ENCODE measurements around the gene OPRL1.

The OPRL1 gene

GRCh38 chr20:64080013-64080812 lies at the start of gene OPRL1:
Gene OPRL1 (plus strand): TSS chr20:64080082. CDS start chr20:64092721, 12,639 bp downstream.
- DNase-seq (ENCODE audit: low spot score) (no peak), FAIRE-seq (no peak)

- DNase-seq (ENCODE audit: low spot score) (no peak), FAIRE-seq (no peak)
Observed at GRCh38 chr20:64030371-64031134, 49.3 kb upstream of the OPRL1 start.

GRCh38 chr20:64031822-64032314 lies 48.0 kb upstream of the OPRL1 start:
- no peak for DNase-seq (ENCODE audit: low spot score)
- FAIRE-seq = no peak

GRCh38 chr20:64032706-64033624 lies 46.9 kb upstream of the OPRL1 start:
- FAIRE-seq = no peak
- no peak for DNase-seq (ENCODE audit: low spot score)

GRCh38 chr20:64033981-64034493 lies 45.8 kb upstream of the OPRL1 start:
- FAIRE-seq = no peak

GRCh38 chr20:64035066-64035932 lies 44.6 kb upstream of the OPRL1 start:
- FAIRE-seq (no peak), DNase-seq (ENCODE audit: low spot score) (no peak)

More at GRCh38 chr20:64033981-64034493, 45.8 kb upstream of the OPRL1 start:
- no peak for DNase-seq (ENCODE audit: low spot score)

- no peak for DNase-seq (ENCODE audit: low spot score)
- FAIRE-seq = no peak
Observed at GRCh38 chr20:64035933-64036345, 43.9 kb upstream of the OPRL1 start, which contains the start of gene C20orf204. Gene C20orf204 (plus strand): TSS chr20:64036182. CDS start chr20:64036324, 142 bp downstream.

- DNase-seq (ENCODE audit: low spot score) (no peak), FAIRE-seq (no peak)
Observed at GRCh38 chr20:64036346-64037198, 43.3 kb upstream of the OPRL1 start.

GRCh38 chr20:64037199-64037497 lies 42.7 kb upstream of the OPRL1 start:
- DNase-seq (ENCODE audit: low spot score) = no peak

GRCh38 chr20:64037498-64038213 lies 42.2 kb upstream of the OPRL1 start:
- no peak for DNase-seq (ENCODE audit: low spot score)
- no peak for FAIRE-seq

More at GRCh38 chr20:64037199-64037497, 42.7 kb upstream of the OPRL1 start:
- FAIRE-seq = no peak

- DNase-seq (ENCODE audit: low spot score) (no peak), FAIRE-seq (no peak)
Observed at GRCh38 chr20:64038224-64038564, 41.7 kb upstream of the OPRL1 start.

- FAIRE-seq (no peak), DNase-seq (ENCODE audit: low spot score) (peak; percentile 90)
Observed at GRCh38 chr20:64038565-64039292, 41.2 kb upstream of the OPRL1 start.

- no peak for FAIRE-seq
- DNase-seq (ENCODE audit: low spot score) = no peak
Observed at GRCh38 chr20:64039293-64040160, 40.4 kb upstream of the OPRL1 start.

- FAIRE-seq (no peak), DNase-seq (ENCODE audit: low spot score) (no peak)
Observed at GRCh38 chr20:64040231-64041039, 39.4 kb upstream of the OPRL1 start.

- no peak for DNase-seq (ENCODE audit: low spot score)
Observed at GRCh38 chr20:64041040-64041780, 38.7 kb upstream of the OPRL1 start.

GRCh38 chr20:64041781-64042053 lies 38.2 kb upstream of the OPRL1 start:
- DNase-seq (ENCODE audit: low spot score) (no peak), FAIRE-seq (no peak)

More at GRCh38 chr20:64041040-64041780, 38.7 kb upstream of the OPRL1 start:
- no peak for FAIRE-seq
